HG03159 (cell line): Measurements from ENCODE around the gene TRPM2.
"Not testable (repeated sequence)": the region's sequence is repeated elsewhere in the genome, so short reads cannot be mapped to it uniquely, and the experiment has no call there.

Experiments used
- ATAC-seq: cut with Tn5 transposase; IDR thresholded peaks from one replicate; pipeline ENCODE4 v1.9.1; 2021; ENCODE audit warnings: mild to moderate bottlenecking, moderate library complexity; ENCODE audit not compliant: unreplicated experiment

The TRPM2 gene

DNA sequence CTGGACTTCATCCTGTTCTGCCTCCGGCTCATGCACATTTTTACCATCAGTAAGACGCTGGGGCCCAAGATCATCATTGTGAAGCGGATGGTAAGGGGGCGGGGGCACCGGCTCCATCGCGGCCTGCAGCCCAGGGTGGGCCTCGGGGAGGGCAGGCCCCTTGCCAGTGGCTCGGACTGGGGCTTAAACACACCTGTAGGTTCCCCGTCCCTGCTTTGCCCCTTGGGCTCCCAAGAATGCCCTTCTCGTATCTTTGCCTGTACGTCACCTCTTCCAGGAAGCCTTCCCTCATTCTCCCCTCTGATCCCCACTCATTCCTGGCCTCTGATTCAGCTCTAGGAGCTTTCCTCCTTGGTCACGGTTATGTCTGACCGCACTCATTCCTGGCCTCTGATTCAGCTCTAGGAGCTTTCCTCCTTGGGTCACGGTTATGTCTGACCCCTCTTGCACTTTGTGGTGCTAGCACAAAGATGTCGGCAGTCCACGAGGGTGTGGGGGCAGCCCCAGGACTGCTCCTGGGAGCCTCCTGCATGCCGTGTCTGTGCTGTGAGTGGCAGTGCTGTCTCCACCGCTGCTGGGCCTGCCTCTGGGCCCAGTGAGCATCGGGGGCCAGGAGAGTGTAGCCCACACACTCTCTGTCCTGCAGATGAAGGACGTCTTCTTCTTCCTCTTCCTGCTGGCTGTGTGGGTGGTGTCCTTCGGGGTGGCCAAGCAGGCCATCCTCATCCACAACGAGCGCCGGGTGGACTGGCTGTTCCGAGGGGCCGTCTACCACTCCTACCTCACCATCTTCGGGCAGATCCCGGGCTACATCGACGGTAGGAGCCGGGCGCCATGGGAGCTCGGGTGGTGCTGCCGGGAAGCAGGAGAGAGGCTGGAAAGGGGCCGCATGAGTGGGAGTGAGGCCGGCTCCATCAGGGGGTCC lies 52.8 kb downstream of the TRPM2 start:
- no peak for ATAC-seq

DNA sequence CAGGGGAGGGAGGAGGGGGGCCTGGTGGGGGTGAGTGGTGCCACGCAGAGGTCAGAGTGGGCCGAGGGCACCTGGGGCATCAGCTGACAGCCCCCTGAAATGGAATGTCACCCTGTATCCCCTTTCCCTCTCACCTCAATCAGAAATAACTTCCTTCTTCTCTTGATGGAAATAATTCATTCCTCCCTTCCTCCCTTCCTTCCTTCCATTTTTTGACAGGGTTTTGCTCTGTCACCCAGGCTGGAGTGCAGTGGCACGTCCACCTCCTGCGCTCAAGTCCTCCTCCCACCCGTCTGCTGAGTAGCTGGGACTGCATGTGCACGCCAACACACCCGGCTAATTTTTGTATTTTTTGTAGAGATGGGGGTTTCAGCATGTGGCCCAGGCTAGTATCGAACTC lies 53.5 kb downstream of the TRPM2 start:
- ATAC-seq: no peak

DNA sequence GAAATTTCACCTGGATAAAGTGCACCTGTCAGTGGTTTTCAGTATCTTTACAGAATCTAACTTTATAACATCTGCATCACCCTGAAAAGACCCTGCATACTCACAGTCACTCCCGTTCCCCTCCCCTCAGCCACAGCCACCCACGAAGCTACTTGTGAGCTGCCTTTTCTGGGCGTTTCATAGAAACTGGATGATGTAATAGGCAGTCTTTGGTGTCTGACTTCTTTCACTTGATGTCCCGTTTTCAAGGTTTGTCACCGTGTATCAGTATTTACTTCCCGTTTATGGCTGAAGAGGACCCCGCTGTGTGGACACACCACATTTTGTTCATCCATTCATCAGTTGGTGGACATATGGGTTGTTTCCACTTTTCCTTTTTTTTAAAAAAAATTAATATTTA lies 54.1 kb downstream of the TRPM2 start:
- ATAC-seq: no peak

GRCh38 chr21:44408226-44408625 lies 54.8 kb downstream of the TRPM2 start:
- no peak for ATAC-seq

DNA sequence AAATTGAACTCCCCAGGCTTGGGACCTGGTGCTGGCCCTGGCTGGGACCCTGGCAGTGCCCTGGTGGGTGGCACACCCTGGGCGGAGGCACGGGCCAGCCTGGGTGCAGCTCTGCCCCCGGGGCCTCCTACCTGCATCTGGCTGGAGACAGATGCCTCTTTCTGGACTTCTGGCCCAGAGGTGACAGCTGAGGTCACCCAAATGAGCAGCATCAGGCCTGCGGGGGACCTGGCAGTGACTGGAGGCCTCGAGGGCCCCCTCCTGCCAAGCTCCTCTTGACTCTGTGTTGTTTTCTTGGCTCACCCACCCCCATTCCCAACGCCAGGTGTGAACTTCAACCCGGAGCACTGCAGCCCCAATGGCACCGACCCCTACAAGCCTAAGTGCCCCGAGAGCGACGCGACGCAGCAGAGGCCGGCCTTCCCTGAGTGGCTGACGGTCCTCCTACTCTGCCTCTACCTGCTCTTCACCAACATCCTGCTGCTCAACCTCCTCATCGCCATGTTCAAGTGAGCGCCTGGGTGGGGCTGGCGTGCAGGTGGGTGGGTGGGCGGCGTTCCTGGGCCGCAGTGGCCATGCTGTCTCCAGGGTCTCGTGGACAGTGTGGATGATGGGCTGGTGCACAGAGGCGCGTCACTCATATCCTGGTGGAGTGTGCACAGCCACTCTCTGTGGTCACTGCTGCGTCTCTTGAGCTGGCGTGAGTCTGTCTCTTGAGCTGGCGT lies 60.3 kb downstream of the TRPM2 start:
- ATAC-seq: no peak

DNA sequence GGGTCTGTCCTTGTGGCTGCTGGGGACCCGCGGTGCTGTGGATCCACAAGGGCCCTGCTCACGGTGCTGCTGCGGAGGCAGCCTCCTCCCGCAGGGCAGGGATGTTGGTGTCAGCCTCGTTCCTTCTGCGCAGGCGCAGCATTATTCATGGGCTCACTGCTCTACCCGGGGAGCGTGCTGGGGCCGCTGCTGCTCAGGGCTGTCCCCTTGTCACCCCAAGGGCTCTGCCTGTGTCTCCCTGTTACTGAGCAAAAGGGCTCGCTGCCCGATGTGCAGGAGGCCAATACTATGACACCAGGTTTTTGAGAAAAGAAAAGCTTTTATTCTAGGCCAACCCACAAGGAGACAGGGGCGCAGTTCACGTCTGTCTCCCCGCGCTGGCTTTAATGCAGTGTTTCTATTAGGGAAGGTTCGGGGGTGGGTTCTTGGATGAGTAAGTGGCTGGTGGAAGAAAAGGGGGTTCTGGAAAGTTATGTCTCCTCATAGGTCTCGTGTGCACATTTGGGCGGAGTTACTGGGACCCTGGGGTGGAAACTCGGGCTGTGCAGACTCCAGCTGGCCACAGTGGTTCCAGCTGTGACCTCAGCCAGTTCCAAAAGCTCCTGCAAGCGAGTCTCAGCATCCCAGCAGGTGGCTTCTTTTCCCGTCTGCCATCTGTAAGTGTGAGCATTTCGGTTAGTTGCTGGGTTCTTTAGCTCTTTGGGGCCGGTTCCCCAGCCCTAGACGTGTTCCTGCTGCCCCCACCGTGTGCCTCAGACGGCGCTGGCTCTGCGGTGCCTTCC lies 61.1 kb downstream of the TRPM2 start:
- no peak for ATAC-seq

DNA sequence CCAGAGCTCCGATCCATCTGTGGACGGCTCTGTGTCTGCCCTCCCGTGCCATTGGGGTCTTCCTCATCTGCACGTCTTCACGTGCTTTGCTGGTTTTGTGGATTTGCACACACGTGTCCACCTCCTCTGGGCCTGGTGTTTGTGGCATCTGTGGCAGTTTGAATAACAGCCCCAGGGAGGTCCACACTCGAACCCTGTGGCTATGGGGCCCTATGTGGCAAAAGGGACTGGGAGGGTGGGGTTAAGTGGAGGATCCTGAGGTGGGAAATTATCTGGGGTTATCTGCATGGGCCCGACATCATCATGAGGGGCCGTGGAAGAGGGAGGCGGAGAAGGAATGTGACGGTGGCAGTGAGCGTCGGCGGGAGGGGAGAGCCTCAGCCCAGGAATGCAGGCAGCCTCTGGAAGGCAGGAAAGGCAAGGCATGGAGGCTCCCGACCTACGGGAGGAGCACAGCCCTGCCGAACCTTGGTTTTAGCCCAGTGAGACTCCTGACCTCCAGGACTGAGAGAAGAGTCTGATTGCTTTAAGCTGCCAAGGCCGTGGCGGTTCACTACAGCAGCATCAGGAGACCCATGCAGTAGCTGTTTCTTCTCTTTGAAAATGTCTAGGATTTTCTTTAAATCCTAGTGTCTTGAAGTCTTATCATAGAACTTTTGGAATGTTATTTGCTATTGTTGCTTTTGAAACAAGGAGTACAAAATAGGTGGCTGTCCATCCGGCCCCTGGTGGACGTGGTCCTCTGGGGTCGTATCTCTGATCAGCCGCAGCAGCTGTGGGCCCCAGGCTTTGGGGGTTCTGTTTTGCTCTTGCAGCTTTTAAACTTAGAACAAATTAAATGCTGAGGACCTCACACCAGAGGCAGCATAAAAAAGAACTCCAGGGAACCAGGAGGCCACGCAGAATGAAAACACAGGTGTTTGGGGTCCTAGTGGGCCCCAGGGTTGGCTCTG lies 61.9 kb downstream of the TRPM2 start:
- no peak for ATAC-seq

- ATAC-seq: no peak
Measured at GRCh38 chr21:44416193-44416592, 62.8 kb downstream of the TRPM2 start.

GRCh38 chr21:44417621-44418107 lies 64.2 kb downstream of the TRPM2 start:
- ATAC-seq: not testable (repeated sequence)

DNA sequence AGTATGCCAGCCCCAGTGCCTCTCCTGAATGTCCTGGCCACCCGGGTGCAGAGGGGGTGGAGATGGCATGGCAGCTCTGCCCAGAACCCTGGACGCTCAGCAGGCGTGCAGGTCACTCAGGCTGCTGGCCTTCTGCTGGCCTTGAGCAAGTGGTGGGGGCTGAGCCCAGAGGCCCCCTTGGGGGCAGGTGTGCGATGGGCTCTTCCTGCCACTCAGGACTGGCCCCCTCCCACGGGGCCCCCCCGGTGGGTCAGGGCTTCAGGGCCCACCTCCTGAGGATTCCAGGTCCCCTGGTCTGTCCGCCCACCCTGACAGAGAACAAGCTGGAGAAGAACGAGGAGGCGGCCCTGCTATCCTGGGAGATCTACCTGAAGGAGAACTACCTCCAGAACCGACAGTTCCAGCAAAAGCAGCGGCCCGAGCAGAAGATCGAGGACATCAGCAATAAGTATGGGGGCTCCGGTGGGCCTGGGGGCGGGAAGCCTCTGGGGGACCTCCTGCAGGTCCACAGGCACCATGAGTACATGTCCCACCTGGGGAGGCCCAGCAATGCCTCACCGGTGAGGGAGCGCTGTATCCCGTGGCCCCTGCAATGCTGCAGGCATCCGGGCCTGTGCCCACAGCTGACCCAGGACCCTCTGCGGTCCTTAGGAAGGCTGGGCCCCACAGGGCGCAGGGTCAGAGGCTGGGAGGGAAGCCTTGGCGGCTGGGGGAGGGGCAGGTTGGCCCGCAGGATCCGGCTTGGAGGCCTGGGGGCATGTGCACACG lies 64.9 kb downstream of the TRPM2 start:
- ATAC-seq: no peak

- no peak for ATAC-seq
Measured at GRCh38 chr21:44418876-44419230, 65.4 kb downstream of the TRPM2 start.

GRCh38 chr21:44419679-44420078 lies 66.3 kb downstream of the TRPM2 start:
- ATAC-seq: no peak

DNA sequence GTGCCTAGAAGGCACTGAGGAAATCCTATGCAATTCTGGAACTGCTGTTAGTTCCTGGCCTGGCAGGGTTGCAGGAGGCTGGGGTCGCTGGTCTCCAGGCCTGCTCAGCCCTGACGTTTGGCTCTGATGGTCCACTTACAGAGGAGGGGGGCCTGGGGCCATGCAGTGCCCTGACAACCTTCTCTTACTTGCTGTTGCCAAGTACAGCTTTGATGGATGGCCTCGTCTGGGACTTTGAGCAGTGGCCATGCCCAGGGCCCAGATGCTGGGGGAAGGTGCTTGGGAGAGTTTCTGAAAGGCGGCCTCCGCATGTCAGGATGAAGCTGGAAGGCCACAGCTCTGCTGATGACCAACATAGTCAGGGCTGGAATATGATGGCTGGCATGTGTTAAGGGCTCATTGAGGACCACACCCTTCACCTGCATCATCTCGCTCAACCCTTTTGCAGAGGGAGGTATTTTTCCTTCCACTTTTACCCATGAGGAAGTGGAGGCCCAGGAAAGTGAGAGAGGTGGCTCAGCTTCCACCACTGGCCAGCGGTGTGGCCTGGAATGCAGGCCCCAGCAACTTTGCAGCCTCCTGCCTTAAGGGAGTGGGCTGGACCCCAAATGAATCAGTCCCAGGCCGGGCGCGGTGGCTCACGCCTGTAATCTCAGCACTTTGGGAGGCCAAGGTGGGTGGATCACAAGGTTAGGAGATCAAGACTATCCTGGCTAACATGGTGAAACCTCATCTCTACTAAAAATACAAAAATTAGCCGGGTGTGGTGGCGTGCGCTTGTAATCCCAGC lies 67.2 kb downstream of the TRPM2 start:
- no peak for ATAC-seq

DNA sequence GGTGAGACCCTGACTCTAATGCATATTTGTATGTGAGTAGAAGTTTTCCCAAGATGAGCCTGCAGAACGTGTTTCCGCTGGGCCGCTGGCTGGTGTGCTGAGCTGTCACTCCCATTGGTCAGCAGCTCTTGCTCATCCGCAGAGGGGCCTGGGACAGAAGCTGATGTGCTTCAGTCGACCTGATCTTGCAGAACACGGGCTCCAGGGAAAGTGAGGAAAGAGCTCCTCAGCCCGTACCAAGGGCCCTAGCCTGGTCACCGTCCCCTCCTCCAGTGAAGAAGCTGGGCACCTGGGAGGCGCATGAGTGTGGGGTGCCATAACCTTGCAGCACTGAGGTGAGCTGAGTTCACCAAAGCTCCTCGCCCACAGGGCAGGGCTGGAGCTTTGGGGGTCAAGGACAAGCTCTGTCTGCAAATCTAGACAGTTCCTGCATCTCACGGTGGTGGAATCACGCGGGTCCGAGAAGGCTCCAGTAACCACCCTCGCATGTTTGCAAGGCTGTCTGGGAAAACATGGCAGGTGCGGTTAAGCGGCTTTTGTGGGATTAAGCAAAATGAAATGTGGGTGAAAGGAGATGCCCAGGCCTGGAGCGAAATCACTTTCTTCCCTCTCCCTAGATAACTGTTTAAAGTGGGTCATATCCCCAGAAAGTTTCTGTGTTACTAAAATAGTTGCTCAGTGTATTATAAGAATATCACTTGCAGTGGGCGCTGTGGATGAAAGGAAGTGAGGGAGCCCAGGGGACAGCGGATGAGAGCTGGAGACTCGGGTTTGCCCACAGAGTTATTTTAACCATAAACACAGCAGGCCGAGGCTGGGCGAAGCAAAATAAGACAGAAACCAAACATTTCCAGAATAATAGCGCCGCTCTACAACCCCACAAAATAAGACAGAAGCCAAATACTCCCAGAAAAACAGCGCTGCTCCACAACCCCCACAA lies 68.8 kb downstream of the TRPM2 start:
- ATAC-seq: no peak

DNA sequence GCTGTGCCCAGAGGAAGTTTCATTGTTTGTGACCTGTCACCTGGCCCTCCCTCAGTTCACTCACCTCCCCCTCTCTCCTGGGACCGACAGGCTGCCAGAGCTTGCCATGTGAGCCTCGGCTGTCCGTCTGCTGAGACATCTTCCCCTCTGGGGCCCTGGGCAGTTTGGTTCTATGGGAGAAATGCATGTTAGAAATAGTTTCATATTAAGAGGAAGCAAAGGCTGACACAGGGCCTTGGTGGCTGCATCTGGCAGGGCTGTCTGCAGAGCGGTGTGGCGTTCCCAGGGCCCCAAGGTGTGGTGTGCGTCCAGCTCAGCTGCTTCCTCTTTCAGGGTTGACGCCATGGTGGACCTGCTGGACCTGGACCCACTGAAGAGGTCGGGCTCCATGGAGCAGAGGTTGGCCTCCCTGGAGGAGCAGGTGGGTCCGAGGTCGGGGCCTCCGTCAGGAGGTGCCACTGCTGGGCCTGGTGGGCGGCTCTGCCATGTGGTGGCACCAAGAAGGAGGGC lies 69.9 kb downstream of the TRPM2 start:
- ATAC-seq: no peak

DNA sequence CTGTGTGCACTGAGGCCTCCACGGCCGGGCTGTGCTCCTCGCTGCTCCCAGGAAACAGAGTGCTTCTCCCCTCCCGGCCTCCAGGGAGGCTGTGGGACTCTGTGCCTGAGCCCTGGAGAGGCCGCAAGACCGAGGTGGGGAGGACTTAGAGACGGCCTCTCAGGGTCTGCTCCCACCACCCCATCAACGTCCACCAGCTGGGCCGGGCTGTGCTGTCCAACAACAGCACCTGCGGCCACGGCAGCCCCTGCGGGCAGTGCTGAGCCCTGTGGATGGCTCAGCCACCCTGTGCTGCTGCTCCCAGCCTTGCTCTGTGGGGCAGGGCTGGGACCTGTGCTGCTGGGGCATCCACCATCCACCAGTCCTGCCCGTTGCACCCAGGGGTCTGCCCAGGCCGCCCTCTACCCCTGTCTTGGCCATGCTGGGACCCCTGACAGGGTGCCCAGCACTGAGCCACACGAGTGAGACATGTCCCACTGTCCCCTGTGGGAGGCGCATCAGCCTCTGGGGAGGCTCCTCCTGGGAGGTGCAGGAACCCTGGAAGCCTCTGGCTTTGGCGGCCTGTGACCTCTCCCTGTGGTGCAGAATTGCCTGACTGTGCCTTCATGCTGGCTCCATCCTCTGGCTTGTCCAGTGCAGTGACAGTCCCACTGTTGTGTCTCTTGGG lies 70.7 kb downstream of the TRPM2 start:
- ATAC-seq: no peak
